Endothelial cell of umbilical vein (primary cell): Measurements from ENCODE around the gene DNAJC27. TPM values are rescaled to one million over a fixed set of nuclear protein-coding genes. Genes with fewer than 3 reads are reported as not detected.

ENCODE experiments used
- BruUV-seq: library from RNA; stranded (reverse); fragments of 400-500 nt; replicated peaks from 2 replicates; lab custom pipeline; 2021; lab: Mats Ljungman, UMichigan
- CTCF ChIA-PET: fragments of 300-600, 350-600 bp; sonication (Branson Sonifier 250); formaldehyde crosslinking; loops from one replicate; lab custom pipeline; 2021; ENCODE audit warnings: antibody characterized with exemption, inconsistent platforms; lab: Charles Lee
- POLR2A ChIA-PET: fragments of 300-600, 350-600 bp; sonication (Branson Sonifier 250); formaldehyde crosslinking; loops from one replicate; lab custom pipeline; 2021; ENCODE audit warnings: antibody characterized with exemption, inconsistent platforms; lab: Charles Lee
- DNase-seq: peaks from one replicate; pipeline ENCODE4 v3.0.0-alpha.2; 2011; ENCODE audit warnings: low read depth, low spot score
- FAIRE-seq: peaks from 2 replicates; lab custom pipeline; 2011; peaks lifted over from hg19 to GRCh38; lab: Jason Lieb, UNC
- H2AFZ ChIP-seq: 2 replicates; pipeline ENCODE4 v1.6.0; 2012; ENCODE audit warnings: low read depth, low read length, control low read depth, inconsistent platforms
- H3K27ac ChIP-seq: 2 replicates; pipeline ENCODE4 v1.5.1; 2011; ENCODE audit warnings: low read depth, mild to moderate bottlenecking, control low read depth, low read length, moderate library complexity; ENCODE audit not compliant: insufficient read depth
- H3K27me3 ChIP-seq, 2 experiments: 2 replicates each; pipeline versions ENCODE4 v1.6.0 to v1.6.1; 2011; ENCODE audit warnings: low read length in 2 of 2, mixed read lengths in 1 of 2; ENCODE audit not compliant: control insufficient read depth in 2 of 2, insufficient read depth in 2 of 2
- H3K36me3 ChIP-seq, 2 experiments: 2 replicates in 1 of 2; 3 replicates in 1 of 2; pipeline ENCODE4 v1.5.1; 2011; ENCODE audit warnings: low read length in 2 of 2, mild to moderate bottlenecking in 1 of 2, moderate library complexity in 1 of 2; ENCODE audit not compliant: control insufficient read depth in 2 of 2, insufficient read depth in 2 of 2; ENCODE audit errors: extremely low read depth in 1 of 2
- H3K4me1 ChIP-seq: 3 replicates; pipeline ENCODE4 v1.5.1; 2011; ENCODE audit warnings: mild to moderate bottlenecking, low read length; ENCODE audit not compliant: control insufficient read depth, insufficient read depth; ENCODE audit errors: extremely low read depth
- H3K4me2 ChIP-seq: 2 replicates; pipeline ENCODE4 v1.6.1; 2011; ENCODE audit warnings: low read length, control low read depth, mixed read lengths; ENCODE audit not compliant: insufficient read depth
- H3K4me3 ChIP-seq, 3 experiments: fragments of 200-600 bp in 1 of 3; sonication (generic), shearing (Covaris generic) in 1 of 3; replicated peaks in 1 of 3; 2 replicates each; pipeline ENCODE4 v1.5.1; 2011 to 2016; ENCODE audit warnings: control low read depth in 3 of 3, low read length in 3 of 3, mild to moderate bottlenecking in 2 of 3, inconsistent platforms in 1 of 3, low read depth in 1 of 3, moderate library complexity in 1 of 3; ENCODE audit not compliant: insufficient read depth in 1 of 3
- H3K79me2 ChIP-seq: 2 replicates; pipeline ENCODE4 v1.6.0; 2012; ENCODE audit warnings: low read length, inconsistent platforms; ENCODE audit not compliant: control insufficient read depth, insufficient read depth
- H3K9ac ChIP-seq: replicated peaks from 2 replicates; pipeline ENCODE3; 2011; ENCODE audit warnings: low read length, control low read depth; ENCODE audit not compliant: insufficient read depth; ENCODE audit errors: extremely low read depth
- H3K9me1 ChIP-seq: replicated peaks from 3 replicates; pipeline ENCODE4 v1.6.0; 2011; ENCODE audit warnings: mild to moderate bottlenecking, low read length; ENCODE audit not compliant: control insufficient read depth, insufficient read depth; ENCODE audit errors: extremely low read depth
- H3K9me3 ChIP-seq: replicated peaks from 2 replicates; pipeline ENCODE4 v1.5.1; 2012; ENCODE audit warnings: low read length, inconsistent platforms; ENCODE audit not compliant: control insufficient read depth, insufficient read depth
- H4K20me1 ChIP-seq: replicated peaks from 2 replicates; pipeline ENCODE3; 2011; ENCODE audit warnings: mild to moderate bottlenecking, low read length; ENCODE audit not compliant: control insufficient read depth, insufficient read depth; ENCODE audit errors: extremely low read depth
- CTCF ChIP-seq, 2 donors: IDR thresholded peaks; 1 replicate in 1 of 2; 2 replicates in 1 of 2; pipeline ENCODE4 v1.5.1; 2011; ENCODE audit warnings: low read length in 2 of 2, mild to moderate bottlenecking in 2 of 2, moderate library complexity in 2 of 2, control low read depth in 1 of 2, inconsistent platforms in 1 of 2, low read depth in 1 of 2; ENCODE audit not compliant: insufficient read depth in 1 of 2; ENCODE audit errors: extremely low read depth in 1 of 2
- EZH2 ChIP-seq: IDR thresholded peaks from 2 replicates; pipeline ENCODE4 v1.6.1; 2012; ENCODE audit warnings: borderline replicate concordance, low read depth, mild to moderate bottlenecking, moderate library complexity, low read length, inconsistent platforms; ENCODE audit not compliant: severe bottlenecking
- FOS ChIP-seq: IDR thresholded peaks from 2 replicates; pipeline ENCODE4 v1.6.1; 2011; ENCODE audit warnings: mild to moderate bottlenecking, low read length, moderate library complexity, borderline replicate concordance; ENCODE audit not compliant: insufficient read depth
- GATA2 ChIP-seq: IDR thresholded peaks from 2 replicates; pipeline ENCODE4 v1.7.0; 2011; ENCODE audit warnings: low read depth, mild to moderate bottlenecking, moderate library complexity, mixed read lengths, low read length; ENCODE audit not compliant: insufficient read length, insufficient read depth
- JUN ChIP-seq: IDR thresholded peaks from 2 replicates; pipeline ENCODE4 v1.6.1; 2011; ENCODE audit warnings: borderline replicate concordance, low read depth; ENCODE audit not compliant: insufficient read length, insufficient read depth
- MAX ChIP-seq: IDR thresholded peaks from 2 replicates; pipeline ENCODE4 v1.6.1; 2011; ENCODE audit not compliant: insufficient read depth, insufficient read length
- MYC ChIP-seq: IDR thresholded peaks from one replicate; pipeline ENCODE4 v1.6.1; 2011; ENCODE audit warnings: mild to moderate bottlenecking, low read depth, low read length
- POLR2A ChIP-seq: IDR thresholded peaks from 2 replicates; pipeline ENCODE4 v1.6.1; 2012; ENCODE audit warnings: low read depth, mild to moderate bottlenecking, control low read depth, low read length
- POLR2AphosphoS5 ChIP-seq: IDR thresholded peaks from 2 replicates; pipeline ENCODE4 v1.6.1; 2012; ENCODE audit warnings: low read depth, mild to moderate bottlenecking, control low read depth, low read length, moderate library complexity; ENCODE audit not compliant: insufficient read depth
- dilution Hi-C: fragments of 300-500 bp; cut with MboI; formaldehyde crosslinking; loops from one replicate; pipeline ENCODE4 v1.15.0; 2019; ENCODE audit warnings: low sequenced_read_pairs; ENCODE audit not compliant: extremely low pct_ligation_motif_present
- intact Hi-C: fragments of 100-400 bp; cut with micrococcal nuclease; formaldehyde crosslinking; loops from one replicate; pipeline ENCODE4 v1.10.0; 2022
- polyA plus RNA-seq, 4 experiments: library from polyadenylated mRNA; depleted of rRNA in 3 of 4; stranded (reverse) in 3 of 4; unstranded in 1 of 4; fragments of >200 nt; gene quantifications; 2 replicates each; pipeline versions ENCODE4 v1.2.1 to v1.2.3, GENCODE V29; 2011 to 2012; ENCODE audit warnings: missing spikeins in 1 of 4
- total RNA-seq: library from RNA; stranded (reverse); gene quantifications from 2 replicates; pipeline ENCODE4 v1.2.3, GENCODE V29; 2021

Gene DNAJC27
- total and polyA plus RNA-seq, 2 donors (not counting 3 experiments of a cell fraction or from before 2014, with no cell fraction given), result 1.3 to 3.2 TPM

GRCh38 chr2:24945907-24946306 is 25.8 kb downstream of the DNAJC27 start:
- no TSS peak for BruUV-seq

More at GRCh38 chr2:24945907-24946306, 25.8 kb downstream of the DNAJC27 start:
- no peaks in the 10 kb centered on the region for H3K9me1 ChIP-seq
- DNase-seq (no peak), FAIRE-seq (no peak)
- dilution Hi-C loops, result no loop called here
- no peak overlapping the region for H2AFZ ChIP-seq
- POLR2A ChIA-PET, result no interaction called here
- no peak overlapping the region for H3K27ac ChIP-seq
- intact Hi-C loops, result no loop called here
- H3K4me2 ChIP-seq, result no peak overlapping the region
- peaks cover 0 to 3% of the 10 kb centered on the region in 2 experiments for H3K36me3 ChIP-seq
- no peaks in the 10 kb centered on the region for H3K79me2 ChIP-seq
- no peaks in the 10 kb centered on the region for H3K9me3 ChIP-seq
- H3K4me1 ChIP-seq, result no peaks in the 10 kb centered on the region
- no peak overlapping the region for H3K9ac ChIP-seq
- no peak overlapping the region for H3K4me3 ChIP-seq
- H4K20me1 ChIP-seq, result no peaks in the 10 kb centered on the region
- H3K27me3 ChIP-seq, result no peaks in the 10 kb centered on the region
- CTCF ChIA-PET, result interaction anchor here (0.9 to 1.5 kb wide), 2 partner anchors 8 to 250 kb away, joined by 3 to 4 read pairs; no protein-coding TSS in a partner anchor
- TF ChIP-seq MAX (no peak), MYC (no peak), POLR2AphosphoS5 (no peak), POLR2A (no peak), GATA2 (no peak), CTCF (IDR thresholded peaks at IDR 0.05; ENCODE audit: extremely low read depth in 1 of 2, insufficient read depth in 1 of 2, low read depth in 1 of 2, low read length in 2 of 2) (no peak), FOS (no peak), EZH2 (no peak), JUN (no peak)
